Measurements from ENCODE around the gene GAPT. TPM values are rescaled to one million over a fixed set of nuclear protein-coding genes. Genes with fewer than 3 reads are reported as not detected.
A peak's percentile ranks its signal among the peaks of the same experiment; 100 is the strongest.

GAPT gene
- total RNA-seq, 1 donor from 2014 or later, result 39.8 TPM

GRCh38 chr5:58460732-58461286, 30.4 kb upstream of the GAPT start:
- peaks cover 16% of the 10 kb centered on the region for H3K4me1 Mint-ChIP-seq
- peak overlapping the region; percentile 83 for H3K27ac Mint-ChIP-seq
- intact Hi-C loops (cut with micrococcal nuclease), result loop anchor here (1.0 to 5.0 kb wide), 12 partner anchors 29 to 1560 kb away; no protein-coding TSS in a partner anchor
- no peaks in the 10 kb centered on the region for H3K27me3 Mint-ChIP-seq
- peak; percentile 65 for ATAC-seq (ENCODE audit: low read depth)
- POLR2A ChIA-PET, result interaction anchor here (0.8 to 2.0 kb wide), 7 partner anchors 26 to 1551 kb away, joined by 3 to 7 read pairs (median 4); partner anchors contain the start of genes GAPT, RAB3C and SETD9
- peaks cover 9% of the 10 kb centered on the region for H3K36me3 Mint-ChIP-seq (ENCODE audit: low read depth)
- H3K9me3 Mint-ChIP-seq, result no peaks in the 10 kb centered on the region
- peak overlapping the region; percentile 89 for H3K4me3 Mint-ChIP-seq
- no peak for TF ChIP-seq CTCF (IDR thresholded peaks at IDR 0.05)
- DNase-seq, result peak; percentile 86
- CTCF ChIA-PET, result interaction anchor here (0.8 to 6.6 kb wide), 20 partner anchors 10 to 1323 kb away, joined by 3 to 81 read pairs (median 5); partner anchors contain the start of gene RAB3C

DNA sequence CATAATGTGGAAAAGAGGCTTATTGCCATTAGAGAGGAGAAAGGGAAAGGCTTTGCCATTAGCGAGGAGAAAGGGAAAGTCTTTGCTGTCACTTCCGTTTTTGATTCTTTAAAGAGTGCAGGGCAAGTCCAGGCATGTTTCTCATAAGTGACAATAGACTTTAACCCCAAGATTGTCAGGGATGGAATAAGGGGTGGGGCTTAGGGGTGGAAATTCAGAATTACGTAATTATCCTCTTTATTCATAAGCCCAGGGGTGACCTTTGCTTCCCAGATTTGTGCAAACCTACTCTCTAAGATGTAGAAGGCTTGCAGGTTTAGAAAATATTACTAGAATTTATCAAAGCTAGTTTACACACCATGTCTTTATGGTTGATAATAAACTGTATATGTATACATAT, 29.1 kb upstream of the GAPT start:
- H3K4me3 Mint-ChIP-seq, result no peak overlapping the region
- DNase-seq, result no peak
- H3K36me3 Mint-ChIP-seq (ENCODE audit: low read depth), result peaks cover 2% of the 10 kb centered on the region
- H3K4me1 Mint-ChIP-seq, result peaks cover 16% of the 10 kb centered on the region
- no peaks in the 10 kb centered on the region for H3K9me3 Mint-ChIP-seq
- intact Hi-C loops (cut with micrococcal nuclease), result loop anchor here (1.0 to 5.0 kb wide), 2 partner anchors 388 to 665 kb away; no protein-coding TSS in a partner anchor
- CTCF ChIA-PET, result interaction anchor here (0.7 to 6.6 kb wide), 9 partner anchors 16 to 1324 kb away, joined by 3 to 81 read pairs (median 11); no protein-coding TSS in a partner anchor
- no peak for TF ChIP-seq CTCF (IDR thresholded peaks at IDR 0.05)
- POLR2A ChIA-PET, result no interaction called here
- no peak for ATAC-seq (ENCODE audit: low read depth)
- no peak overlapping the region for H3K27ac Mint-ChIP-seq
- no peaks in the 10 kb centered on the region for H3K27me3 Mint-ChIP-seq

- intact Hi-C loops (cut with micrococcal nuclease), result loop anchor here (1.0 to 5.0 kb wide), 2 partner anchors 388 to 665 kb away; no protein-coding TSS in a partner anchor
- no peak overlapping the region for H3K4me3 Mint-ChIP-seq
- H3K36me3 Mint-ChIP-seq (ENCODE audit: low read depth), result no peaks in the 10 kb centered on the region
- H3K9me3 Mint-ChIP-seq, result no peaks in the 10 kb centered on the region
- no peaks in the 10 kb centered on the region for H3K27me3 Mint-ChIP-seq
- no peak for ATAC-seq (ENCODE audit: low read depth)
- TF ChIP-seq CTCF (IDR thresholded peaks at IDR 0.05), result peak; percentile 48
- peaks cover 16% of the 10 kb centered on the region for H3K4me1 Mint-ChIP-seq
- no peak overlapping the region for H3K27ac Mint-ChIP-seq
- ChIA-PET CTCF (interaction anchor here (0.6 to 6.6 kb wide), 9 partner anchors 15 to 1167 kb away, joined by 3 to 81 read pairs (median 6); no protein-coding TSS in a partner anchor), POLR2A (no interaction called here)
- no peak for DNase-seq
Observed at GRCh38 chr5:58462623-58463230, 28.5 kb upstream of the GAPT start.

- CTCF ChIA-PET, result interaction anchor here (1.0 to 1.5 kb wide), 4 partner anchors 11 to 1169 kb away, joined by 4 to 6 read pairs (median 6); no protein-coding TSS in a partner anchor
- H3K27ac Mint-ChIP-seq, result no peak overlapping the region
- H3K9me3 Mint-ChIP-seq, result no peaks in the 10 kb centered on the region
- ATAC-seq (ENCODE audit: low read depth) (peak; percentile 82), DNase-seq (no peak)
- H3K4me3 Mint-ChIP-seq, result no peak overlapping the region
- intact Hi-C loops (cut with micrococcal nuclease), result no loop called here
- POLR2A ChIA-PET, result no interaction called here
- peaks cover 16% of the 10 kb centered on the region for H3K4me1 Mint-ChIP-seq
- H3K36me3 Mint-ChIP-seq (ENCODE audit: low read depth), result no peaks in the 10 kb centered on the region
- no peaks in the 10 kb centered on the region for H3K27me3 Mint-ChIP-seq
- TF ChIP-seq CTCF (IDR thresholded peaks at IDR 0.05), result no peak
Observed at GRCh38 chr5:58466939-58467338, 24.3 kb upstream of the GAPT start.

GRCh38 chr5:58469896-58470295, 21.3 kb upstream of the GAPT start:
- Mint-ChIP-seq H3K4me1 (peaks cover 13% of the 10 kb centered on the region), H3K4me3 (no peak overlapping the region), H3K27me3 (no peaks in the 10 kb centered on the region), H3K27ac (no peak overlapping the region), H3K36me3 (ENCODE audit: low read depth) (no peaks in the 10 kb centered on the region), H3K9me3 (no peaks in the 10 kb centered on the region)
- DNase-seq, result no peak
- ChIA-PET POLR2A (interaction anchor here (0.7 kb wide), 1 partner anchor 151 kb away, joined by 6 read pairs; no protein-coding TSS in a partner anchor), CTCF (interaction anchor here (1.0 to 1.6 kb wide), 2 partner anchors 9 to 380 kb away, joined by 7 read pairs; no protein-coding TSS in a partner anchor)
- intact Hi-C loops (cut with micrococcal nuclease), result no loop called here
- ATAC-seq (ENCODE audit: low read depth), result no peak
- TF ChIP-seq CTCF (IDR thresholded peaks at IDR 0.05), result no peak

Data from activated B cell treated with CpG ODN at 0.5 μM for 24 hours (primary cell).